T-helper 9 cell (primary cell): ENCODE results near the gene KIF26B.

Experiments used
- DNase-seq: peaks from one replicate; pipeline ENCODE4 v3.0.0-alpha.2; 2020

The KIF26B gene

DNA sequence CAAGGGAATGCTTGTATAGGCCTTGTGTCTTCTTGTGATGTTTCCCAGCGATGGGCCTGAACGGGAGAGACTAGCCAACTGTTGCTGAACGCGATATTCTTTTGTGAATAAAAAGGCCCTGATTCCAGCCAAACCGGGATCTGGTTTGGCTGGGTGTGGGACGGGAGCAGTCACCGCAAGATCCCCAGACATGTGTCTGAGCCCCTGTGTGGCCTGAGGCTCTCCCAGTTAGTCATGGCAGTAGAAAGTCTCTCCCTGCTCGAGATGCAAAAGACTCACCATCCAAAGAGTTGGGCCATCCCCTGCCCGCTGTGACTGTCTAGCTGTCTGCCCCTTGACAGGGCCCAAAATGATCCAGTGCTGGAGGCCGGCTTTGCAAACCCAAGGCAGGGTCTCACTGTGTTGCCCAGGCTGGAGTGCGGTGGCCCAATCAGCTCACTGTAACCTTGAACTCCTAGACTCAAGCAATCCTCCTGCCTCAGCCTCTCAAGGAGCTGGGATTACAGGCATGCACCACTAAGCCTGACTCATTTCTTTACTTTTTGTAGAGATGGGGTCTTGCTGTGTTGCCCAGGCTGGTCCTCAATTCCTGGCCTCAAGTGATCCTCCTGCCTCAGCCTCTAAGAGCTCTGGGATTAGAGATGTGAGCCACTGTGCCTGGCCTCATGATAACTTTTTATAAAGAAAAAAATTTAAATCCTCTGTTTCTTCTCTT lies 56.4 kb downstream of the KIF26B start:
- DNase-seq: no peak

DNA sequence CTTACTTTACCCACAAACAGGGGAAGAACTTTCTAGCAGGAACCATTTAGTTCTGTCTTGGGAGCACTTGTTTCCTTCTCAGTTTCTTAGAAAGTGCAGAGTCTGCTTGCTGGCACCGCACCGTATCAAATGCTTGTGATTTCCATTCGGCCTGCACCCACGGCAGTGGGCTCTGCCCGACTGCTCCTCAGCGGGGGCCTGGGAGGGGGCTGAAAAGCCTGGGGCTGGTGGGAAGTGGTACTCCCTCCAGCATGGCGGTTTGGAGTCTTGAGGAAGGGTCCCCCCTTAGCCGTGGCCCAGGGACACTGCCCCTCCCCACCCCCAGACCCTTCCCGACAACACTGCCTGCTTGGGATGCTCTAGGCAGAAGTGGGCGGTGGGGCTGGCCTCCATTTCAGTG lies 57.0 kb downstream of the KIF26B start:
- DNase-seq: no peak

DNA sequence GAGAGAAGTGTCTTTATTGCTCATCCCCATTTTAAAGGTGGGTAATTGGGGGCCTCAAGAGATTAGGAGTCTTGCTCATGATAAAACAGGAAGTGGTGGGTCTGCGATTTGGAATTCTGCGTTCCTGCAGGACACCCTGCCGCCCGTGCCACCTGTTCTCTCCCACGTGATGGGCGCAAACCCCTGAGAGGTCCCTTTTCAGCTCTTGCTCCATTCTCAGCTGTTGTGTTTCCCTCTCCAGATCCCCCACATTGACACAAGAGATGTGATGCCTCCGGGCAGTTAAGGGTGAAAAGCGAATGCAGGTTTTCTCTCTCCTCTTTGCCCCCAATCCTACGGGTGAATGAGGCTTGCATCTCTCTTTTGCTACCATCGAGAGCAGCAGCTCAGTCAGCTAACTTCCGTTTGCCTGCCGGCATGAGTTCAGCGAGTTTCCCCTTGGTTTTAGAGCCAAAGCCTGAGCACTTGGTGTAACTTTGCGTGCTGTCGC lies 57.5 kb downstream of the KIF26B start:
- DNase-seq: no peak

DNA sequence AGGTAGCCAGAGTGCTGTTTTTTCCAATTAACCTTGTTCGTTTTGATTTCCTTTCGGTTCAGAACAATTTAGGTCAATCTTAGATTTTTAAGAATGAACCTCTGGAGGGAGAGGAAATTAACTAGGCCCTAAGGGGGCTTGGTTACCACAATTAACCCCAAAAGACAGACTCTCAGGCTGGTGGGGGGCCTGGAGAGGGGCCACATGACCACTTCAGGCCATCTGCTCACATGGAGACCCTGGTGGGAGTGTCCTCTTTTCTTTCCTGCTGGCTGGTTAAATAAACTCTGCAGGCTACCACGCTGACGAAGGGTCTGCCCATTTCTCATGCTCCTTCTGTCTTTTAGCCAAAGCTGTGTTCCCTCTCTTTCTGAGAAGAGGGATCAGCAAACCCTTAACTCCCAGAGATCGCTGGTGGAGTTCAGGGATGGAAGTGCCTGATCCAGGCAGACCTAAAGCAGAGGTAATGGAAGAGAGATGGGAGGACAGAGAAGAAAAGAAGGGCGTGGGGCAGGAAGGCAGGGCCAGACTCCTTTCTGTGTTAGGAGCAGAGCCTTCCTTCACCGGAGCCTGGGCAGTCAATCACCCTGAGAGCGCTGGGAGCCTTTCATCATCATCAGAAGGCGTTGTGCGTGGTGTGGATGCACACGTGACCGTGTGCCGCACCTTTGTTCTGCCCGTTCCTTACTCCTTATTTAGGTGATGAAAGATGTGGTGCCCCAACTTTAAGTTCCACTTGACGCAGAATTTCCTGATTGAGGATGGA lies 58.5 kb downstream of the KIF26B start:
- no peak for DNase-seq

DNA sequence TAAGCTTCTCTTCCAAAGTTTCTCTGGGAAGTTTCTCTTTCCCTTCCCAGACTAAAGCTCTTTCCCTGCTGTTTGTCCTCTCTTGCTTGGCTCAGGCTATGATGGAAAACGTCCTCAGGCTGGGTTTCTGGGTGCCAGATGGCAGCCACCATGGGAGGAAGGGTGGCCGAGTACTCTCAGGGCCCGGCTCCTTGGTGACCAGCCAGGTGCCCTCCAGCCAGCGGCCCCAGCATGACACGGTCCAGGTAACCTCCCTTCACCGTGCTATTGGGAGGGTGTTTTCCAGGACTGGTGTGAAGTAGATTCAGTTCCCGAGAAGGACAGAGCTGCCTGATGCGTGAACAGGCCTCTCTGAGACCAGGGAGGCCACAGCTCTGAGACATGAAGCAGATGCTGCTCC lies 60.3 kb downstream of the KIF26B start:
- no peak for DNase-seq

DNA sequence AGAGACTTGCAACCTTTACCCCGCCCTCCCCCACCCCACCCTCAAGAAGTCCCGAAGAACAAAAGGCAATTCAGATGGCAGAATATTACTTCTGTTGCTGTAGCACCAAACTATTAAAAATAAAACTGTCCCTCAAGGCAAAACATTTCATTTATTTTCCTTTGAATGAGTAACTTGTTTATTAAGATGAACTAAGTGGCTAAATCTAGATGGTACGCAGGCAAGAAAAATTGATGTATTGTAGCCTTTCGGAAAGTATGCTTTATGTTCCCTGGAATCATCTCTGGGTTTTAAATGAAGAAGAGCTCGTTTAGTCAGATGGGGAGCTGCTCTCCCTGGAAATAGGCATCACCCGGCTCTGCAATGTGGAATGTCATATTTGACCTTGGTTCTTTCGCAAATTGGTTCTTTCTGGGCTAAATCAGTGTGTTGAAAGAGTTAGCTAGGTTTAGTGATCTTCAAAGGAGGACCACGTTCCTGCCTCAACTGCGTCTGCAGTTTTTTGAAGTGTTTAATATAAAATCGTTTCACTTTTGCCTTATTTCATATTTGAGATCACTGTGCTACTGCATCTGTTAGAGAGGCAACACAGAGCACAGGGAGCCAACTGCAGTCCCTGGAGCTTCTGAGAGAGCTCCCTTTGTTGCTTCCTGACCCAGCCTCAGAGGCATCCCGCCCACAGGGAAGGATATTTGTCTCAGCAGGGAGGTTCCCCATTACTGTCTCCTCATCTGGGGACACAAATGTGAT lies 61.8 kb downstream of the KIF26B start:
- DNase-seq: no peak

DNA sequence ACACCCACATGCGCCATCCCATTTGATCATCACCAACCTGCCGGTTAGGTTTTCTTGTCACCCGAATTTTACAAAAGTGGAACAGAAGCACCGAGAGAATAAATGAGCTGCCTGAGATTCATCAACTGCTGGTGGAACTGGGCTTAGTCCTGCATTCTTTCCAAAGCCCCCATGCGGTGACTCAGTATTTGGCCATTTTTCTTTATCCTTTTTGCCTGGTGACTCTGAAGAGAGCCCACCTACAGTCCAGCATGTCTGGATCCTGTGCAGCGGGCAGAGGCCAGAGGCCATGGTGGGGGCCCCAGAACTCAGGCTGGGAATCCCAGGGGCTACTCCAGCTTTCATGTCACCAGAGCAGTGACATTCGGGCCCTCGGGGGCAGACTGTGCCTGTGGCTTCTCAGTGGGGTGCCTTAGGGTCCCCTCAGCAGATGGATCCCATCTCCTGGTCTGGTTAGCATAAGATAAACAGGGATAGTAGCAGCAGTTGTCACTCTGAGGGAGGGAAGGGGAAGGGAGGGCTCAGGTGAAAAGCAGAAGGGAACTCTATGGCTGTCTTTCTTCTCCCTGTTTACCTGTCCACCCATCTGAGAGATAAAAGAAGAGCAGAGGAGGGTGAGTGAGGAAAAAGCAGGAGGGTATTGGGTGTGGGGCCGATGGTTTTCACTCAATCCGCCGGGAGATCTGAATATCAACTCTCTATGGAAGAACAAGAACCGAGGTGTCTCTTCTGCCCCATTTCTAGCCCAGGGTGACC lies 63.2 kb downstream of the KIF26B start:
- DNase-seq: no peak

DNA sequence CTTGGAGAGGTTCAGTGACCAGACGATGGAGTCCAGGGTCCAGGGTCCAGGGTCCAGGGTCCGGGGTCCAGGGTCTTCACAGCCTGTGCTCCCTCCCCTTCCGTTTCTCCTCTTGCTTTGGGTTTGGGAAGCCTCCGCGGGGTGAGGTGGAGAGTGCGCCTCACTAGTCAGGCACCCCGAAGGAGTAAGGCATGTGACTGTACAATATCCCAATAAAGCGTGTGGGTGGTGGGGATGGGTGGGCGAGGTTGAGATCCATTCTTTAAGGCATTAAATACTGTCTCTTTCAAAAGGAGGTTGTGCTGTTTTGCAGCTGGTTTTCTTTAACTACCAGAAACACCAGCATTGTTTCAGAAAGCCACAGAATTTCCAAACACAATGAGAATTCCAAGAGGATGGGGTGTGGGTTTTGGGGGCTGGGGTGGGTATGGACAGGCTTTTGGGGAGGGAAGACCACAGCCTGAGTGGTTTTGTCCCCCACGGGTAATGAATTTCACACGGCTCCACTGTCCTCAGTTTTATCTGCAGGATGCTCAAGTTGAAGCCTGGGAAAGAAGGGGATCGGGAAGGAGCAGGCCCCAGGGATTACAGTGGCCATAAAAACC lies 65.7 kb downstream of the KIF26B start:
- no peak for DNase-seq

DNA sequence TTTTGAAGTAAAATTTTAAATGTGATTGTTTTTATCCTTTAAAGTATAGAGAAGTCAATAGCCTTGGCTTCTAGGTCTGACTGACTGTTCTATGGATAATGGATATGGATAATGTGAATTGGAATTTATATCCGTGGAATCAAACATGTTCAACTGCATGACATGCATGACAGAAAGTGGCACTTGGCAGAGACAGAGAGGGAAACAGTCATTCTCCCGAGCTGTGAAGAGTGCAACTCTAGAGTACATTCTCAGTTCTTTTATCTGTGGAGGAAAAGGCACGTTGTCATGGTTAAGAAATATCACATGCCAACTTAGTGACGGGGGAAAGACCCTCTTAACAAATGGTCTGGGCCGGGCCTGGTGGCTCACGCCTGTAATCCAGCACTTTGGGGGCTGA lies 67.0 kb downstream of the KIF26B start:
- DNase-seq: no peak

DNA sequence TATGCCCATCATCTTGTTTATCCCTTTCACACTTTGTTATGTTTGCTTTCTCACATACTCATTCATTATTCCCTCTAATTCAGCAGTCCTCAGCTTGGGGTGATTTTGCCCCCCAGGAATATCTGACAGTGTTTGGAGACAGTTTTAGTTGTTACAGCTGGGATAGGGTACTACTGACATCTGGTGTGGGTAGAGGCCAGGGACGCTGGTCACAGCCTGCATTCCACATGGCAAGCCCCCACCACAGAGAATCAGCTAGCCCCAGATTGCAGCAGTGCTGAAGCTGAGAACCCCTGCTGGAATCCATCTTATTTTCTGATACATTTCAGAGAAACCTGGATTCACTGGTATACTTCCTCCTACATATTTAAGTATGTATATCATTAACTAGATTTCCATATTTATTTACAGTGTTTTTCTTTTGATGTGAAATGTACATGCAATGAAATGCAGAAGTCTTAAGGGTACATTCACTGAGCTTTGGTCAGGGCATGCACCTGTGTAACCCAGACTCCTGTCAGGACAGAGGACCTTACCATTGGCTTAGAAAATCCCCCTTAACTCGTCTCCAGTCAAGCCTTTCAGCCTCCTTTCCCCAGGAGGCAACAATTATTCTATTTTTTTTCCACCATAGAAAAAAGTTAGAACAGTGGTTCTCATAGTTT lies 68.3 kb downstream of the KIF26B start:
- DNase-seq: no peak

DNA sequence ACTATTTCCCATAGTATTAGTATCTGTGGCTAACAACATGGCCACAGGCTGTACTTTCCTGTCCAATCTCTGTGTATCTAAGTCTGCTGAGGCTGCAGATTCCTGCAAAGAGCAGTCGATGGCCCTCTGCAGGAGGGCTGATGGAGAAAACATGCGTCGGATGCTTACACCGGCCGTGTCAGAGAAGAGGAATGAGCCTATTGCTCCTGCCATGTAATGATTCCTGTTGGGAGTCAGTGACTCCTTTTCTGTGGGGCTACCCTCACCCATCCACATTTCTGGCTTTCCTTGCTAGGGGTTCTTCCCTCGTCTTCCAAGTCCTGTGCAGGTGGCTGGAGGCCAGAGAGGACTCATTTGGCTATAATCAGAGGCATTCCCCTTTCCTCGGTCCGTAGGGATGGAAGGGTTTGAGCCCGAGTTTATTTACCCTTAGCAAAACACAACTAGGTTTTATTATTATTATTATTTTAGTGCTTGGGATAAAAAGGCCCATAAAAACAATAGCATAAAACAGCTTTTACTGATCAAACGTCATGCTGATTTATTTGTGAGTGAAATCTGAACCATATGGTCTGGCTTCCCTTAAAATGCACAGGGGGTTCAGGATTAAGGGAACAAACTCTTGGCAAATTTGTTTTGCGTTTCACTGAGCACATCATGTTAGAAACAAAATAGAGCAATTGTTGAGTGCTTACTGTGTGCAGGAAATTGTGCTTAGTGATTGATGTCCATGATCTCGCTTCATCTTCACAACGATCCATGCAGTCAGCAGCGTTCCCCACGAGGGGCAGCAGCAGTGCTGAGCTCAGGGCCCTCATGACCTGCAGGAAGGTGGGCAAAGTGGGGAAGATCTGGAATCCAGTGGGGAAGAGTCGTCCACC lies 70.8 kb downstream of the KIF26B start:
- no peak for DNase-seq

DNA sequence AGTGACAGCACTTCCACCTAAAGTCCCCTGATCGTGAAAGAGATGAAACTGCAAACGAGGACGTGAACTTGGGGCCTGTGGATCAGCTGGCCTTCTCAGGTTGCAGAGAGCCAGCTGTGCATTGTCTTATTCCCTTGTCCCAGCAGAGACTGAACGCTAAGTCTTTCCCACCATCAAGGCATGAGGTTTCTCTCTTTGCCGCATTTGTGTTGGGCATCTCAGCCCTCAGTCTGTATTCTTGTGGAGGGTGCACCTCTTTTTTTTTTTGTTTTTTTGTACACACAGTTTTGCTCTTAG lies 71.4 kb downstream of the KIF26B start:
- no peak for DNase-seq

DNA sequence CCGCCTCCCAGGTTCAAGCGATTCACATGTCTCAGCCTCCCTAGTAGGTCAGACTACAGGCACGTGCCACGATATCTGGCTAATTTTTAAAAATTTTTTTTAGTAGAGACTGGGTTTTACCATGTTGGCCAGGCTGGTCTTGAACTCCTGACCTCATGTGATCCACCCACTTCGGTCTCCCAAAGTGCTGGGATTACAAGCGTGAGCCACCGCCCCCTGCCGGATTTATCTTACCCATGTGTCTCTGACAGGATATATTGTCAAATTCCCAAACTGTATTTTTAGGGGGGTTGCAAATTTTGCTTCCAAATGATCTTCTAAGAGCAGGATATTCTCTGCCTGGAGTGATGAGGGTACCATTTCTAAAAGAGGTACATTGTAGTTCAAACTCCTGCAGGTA lies 74.3 kb downstream of the KIF26B start:
- DNase-seq: no peak

DNA sequence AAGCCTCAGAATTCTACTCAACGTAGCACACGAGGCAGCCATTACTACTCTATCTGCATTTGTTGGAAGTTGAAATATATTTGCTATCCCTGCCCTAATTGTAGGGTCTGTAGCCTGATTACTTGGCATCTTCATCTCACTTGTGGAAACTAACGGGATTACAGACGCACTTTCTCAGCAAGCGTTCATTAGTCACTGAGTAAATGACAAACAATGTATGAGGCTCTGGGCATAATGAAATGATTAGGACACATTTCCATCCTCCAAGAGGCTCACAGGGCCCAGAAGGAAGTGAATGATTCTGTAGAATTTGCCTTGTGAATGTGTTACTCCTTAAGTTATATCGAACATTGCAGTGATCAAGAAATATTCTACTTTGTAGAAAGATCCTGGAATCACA lies 78.1 kb downstream of the KIF26B start:
- DNase-seq: no peak

DNA sequence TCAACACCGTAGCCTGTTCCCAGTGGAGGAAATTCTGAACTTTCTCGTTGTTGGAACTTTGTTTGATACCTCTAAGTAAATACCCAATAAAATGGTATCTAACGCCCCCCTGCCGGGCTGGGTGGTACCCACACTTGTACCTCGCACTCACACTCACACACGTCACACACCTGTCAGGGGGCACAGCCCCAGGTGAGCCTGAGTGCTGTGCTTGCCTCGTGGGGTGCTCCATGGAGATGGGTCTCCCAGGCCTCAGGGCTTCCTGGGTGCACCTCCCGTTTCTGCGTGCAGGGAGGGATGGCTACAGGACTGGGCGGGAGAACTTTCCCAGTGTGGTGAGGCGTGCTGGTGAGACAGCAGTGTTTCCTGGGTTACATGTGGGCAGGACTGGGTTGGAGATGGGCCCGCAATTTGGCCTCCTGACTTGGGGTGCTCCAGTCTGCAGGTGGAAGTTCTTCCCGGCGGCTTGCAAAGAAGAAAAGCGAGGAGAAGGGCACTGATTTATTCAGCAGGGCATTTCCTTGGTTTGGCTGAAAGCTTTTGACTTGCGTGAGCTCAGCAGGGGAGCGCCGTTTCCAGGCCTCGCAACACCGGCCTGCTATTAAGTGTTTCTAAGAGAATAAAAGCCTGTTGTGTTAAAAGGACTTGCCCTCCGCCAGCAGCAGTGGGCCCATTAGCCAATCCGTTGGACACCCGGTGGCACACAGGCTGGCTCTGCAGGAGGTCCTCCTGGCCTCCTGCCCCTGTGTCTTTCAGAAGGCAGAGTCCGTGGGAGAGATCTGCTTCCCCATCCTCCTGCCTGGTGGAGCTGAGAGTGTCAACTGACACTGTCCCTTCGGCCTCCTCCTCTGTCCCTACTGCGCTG lies 79.7 kb downstream of the KIF26B start:
- no peak for DNase-seq

DNA sequence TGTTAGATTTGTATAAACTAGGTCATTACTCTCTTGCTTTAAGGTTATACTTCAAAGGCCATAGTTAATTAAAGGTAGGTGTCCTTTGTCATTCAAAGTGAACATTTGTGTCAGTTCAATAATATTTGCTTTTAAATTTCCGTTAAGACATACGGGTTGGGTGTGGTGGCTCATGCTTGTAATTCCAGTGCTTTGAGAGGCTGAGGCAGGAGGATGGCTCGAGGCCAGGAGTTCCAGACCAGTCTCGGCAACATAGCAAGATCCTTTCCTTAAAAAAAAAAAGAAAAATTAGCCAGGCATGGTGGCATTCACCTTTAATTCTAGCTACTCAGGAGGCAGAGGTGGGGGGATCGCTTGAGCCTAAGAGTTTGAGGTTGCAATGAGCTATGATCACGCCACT lies 80.4 kb downstream of the KIF26B start:
- DNase-seq: no peak

DNA sequence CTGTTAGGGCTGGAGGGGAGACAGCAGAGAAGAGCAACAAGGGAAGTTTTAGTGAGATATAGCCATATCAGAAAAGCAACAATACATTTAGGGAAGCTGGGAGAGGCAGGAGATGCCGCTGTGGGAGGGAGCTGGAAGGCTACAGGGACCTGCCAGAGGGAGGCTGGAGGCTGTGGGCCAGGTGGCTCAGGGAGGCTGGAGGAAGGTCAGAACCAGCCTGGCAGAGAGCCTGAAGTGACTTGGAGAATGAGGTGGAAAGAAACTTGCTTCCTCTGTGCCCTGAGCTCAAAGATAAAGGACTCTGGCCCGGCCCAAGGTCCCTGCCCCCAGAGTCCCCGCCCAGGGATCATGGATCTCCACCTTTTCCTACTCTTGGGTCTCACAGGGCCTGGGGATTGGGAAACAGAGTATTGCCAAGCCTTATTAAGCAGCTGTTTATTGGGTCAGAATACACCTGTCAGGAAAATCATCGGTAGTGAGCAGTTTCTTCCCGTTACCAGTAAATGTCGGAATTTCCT lies 85.9 kb downstream of the KIF26B start:
- no peak for DNase-seq

DNA sequence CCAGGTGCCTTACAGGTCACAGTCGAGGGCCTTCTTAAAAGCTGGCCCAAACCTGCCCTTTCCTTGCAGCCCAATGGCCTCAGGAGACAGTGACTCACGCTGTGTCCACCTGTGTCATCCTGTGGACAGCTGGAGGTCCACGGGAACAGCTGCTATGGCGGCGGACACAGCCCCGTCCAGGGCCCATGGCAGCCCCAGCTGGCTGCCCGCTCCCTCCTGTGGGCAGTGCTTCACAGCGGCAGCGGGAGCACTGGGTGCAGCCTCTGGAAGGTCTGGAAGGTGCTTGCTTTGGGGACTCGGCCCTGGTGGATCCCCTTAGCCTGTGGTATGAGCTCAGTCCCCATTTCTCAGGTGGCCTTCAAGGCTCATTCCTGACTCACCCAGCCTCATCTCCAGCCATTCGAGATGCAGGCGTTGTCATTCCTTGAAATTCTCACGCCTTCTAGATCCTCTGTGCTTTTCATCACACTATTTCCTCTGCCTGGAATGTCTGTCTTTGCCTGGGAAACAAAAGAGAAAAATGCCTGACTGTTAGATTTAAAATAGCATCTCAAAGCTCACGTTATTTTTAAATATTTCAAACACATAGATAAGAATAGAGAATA lies 86.8 kb downstream of the KIF26B start:
- no peak for DNase-seq

DNA sequence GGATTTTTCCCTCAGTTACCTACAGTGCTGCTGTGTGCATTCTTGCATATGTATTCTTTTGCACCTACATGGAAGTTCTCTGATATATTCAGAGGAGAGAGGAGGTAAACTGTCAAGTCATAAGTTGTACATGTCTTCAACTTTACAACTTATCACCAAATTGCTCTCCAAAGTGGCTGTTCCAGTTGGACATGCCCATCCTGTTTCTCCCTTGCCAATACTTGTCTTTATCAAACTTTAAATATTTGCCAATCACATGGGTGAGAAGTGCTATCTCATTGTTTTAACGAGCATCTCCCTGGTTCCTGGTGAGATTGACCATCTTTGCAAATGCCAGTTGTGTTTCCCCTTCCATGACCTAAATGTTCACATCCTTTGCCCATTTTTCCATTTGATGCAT lies 88.2 kb downstream of the KIF26B start:
- DNase-seq: no peak
